GM10266 (cell line): Measurements from ENCODE around the gene TTC32.
"Not testable (repeated sequence)": the region's sequence is repeated elsewhere in the genome, so short reads cannot be mapped to it uniquely, and the experiment has no call there.

Experiments used
- DNase-seq: peaks from one replicate; pipeline ENCODE4 v3.0.0; 2012; ENCODE audit errors: extremely low spot score
- CTCF ChIP-seq: IDR thresholded peaks from 2 replicates; pipeline ENCODE4 v1.5.1; 2012; ENCODE audit warnings: mild to moderate bottlenecking, low read depth; ENCODE audit not compliant: control insufficient read depth, insufficient read depth; ENCODE audit errors: missing control alignments

TTC32 gene

GRCh38 chr2:19936203-19936602, 34.4 kb upstream of the TTC32 start:
- TF ChIP-seq CTCF, result no peak
- DNase-seq, result no peak

- no peak for TF ChIP-seq CTCF
- peak; percentile 6 for DNase-seq
Observed at GRCh38 chr2:19933351-19933981, 31.7 kb upstream of the TTC32 start.

- no peak for DNase-seq
- TF ChIP-seq CTCF, result no peak
Observed at GRCh38 chr2:19932928-19933327, 31.1 kb upstream of the TTC32 start.

- TF ChIP-seq CTCF, result no peak
- no peak for DNase-seq
Observed at GRCh38 chr2:19929226-19929625, 27.4 kb upstream of the TTC32 start.

DNA sequence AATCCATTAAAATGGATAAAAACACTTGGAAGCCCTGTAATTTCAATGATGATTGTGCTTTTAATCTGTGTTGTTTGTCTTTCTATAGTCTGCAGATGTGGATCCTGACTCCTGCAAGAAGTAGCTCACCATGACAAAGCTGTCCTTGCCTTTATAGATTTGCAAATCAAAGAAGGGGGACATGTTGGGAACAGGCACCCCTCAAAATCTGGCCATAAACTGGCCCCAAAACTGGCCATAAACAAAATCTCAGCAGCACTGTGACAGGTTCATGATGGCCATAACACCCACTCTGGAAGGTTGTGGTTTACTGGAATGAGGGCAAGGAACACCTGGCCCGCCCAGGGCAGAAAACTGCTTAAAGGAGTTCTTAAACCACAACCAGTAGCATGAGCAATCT, 26.0 kb upstream of the TTC32 start:
- DNase-seq, result not testable (repeated sequence)

- not testable (repeated sequence) for DNase-seq
Observed at GRCh38 chr2:19924526-19924925, 22.7 kb upstream of the TTC32 start.

DNA sequence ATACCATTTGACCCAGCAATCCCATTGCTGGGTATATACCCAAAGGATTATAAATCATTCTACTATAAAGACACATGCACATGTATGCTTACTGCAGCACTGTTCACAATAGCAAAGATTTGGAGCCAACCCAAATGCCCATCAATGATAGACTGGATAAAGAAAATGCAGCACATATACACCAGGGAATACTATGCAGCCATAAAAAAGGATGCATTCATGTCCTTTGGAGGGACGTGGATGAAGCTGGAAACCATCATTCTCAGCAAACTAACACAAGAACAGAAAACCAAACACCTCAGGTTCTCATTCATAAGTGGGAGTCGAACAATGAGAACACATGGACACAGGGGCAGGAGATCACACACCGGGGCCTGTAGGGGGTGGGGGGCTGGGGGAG, 20.4 kb upstream of the TTC32 start:
- DNase-seq, result not testable (repeated sequence)

DNA sequence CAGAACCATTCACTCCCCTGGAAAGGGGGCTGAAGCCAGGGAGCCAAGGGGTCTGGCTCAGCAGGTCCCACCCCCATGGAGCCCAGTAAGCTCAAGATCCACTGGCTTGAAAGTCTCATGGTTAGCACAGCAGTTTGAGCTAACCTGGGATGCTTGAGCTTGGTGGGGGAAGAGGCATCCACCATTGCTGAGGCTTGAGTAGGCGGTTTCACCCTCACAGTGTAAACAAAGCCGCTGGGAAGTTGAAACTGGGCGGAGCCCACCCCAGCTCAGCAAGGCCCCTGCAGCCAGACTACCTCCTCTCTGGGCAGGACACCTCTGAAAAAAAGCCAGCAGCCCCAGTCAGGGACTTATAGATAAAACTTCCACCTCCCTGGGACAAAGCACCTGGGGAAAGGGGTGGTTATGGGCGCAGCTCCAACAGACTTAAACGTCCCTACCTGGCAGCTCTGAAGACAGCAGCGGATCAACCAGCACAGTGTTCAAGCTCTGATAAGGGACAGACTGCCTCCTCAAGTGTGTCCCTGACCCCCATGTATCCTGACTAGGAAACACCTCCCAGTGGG, 14.7 kb upstream of the TTC32 start:
- no peak for TF ChIP-seq CTCF
- no peak for DNase-seq

DNA sequence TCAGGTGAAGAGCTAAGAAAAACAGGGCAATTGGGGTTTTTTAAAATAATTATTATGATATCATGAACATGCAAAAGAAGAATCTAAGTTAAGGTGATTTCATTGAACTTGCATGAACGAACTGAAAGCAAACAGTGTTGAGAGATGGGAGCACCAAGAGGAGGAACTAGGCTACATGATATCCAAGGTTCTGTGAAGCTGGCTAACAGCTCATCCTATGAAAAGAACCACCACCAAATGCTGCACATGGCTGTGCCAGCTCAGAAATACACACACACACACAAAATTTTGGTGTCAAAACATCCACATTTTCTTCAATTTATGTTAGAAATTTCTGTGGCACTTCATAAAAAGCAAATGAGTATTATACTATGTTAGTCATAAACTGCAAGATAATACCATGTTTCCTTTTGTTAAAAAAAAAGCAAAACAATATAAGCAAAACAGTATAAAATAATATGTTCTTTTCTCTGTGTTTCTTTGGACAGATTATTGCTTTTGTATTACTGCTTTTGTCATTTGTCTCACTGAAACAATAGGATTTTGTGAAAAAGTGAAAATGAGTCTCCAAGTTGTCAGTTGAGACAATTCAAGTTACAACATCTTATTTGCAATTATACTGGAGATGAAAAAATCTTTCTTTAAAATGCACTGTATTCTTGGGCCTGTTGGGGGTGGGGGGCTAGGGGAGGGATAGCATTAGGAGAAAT, 12.6 kb upstream of the TTC32 start:
- no peak for DNase-seq
- no peak for TF ChIP-seq CTCF
